GM12875 (cell line): ENCODE measurements around the gene GIGYF2.
"Not testable (repeated sequence)": the region's sequence is repeated elsewhere in the genome, so short reads cannot be mapped to it uniquely, and the experiment has no call there.

Experiments used
- H3K4me3 ChIP-seq: one replicate; pipeline ENCODE4 v1.5.1; 2011; ENCODE audit warnings: low read depth, low read length, control low read depth
- CTCF ChIP-seq: IDR thresholded peaks from 2 replicates; pipeline ENCODE4 v1.5.1; 2011; ENCODE audit warnings: low read depth, mild to moderate bottlenecking, control low read depth, inconsistent platforms, low read length, moderate library complexity, borderline replicate concordance; ENCODE audit not compliant: insufficient read depth

GIGYF2 gene

GRCh38 chr2:232674491-232674890 lies 22.6 kb upstream of the GIGYF2 start:
- no peak for TF ChIP-seq CTCF
- H3K4me3 ChIP-seq = no peak overlapping the region

GRCh38 chr2:232675381-232675780 lies 21.8 kb upstream of the GIGYF2 start:
- no peak overlapping the region for H3K4me3 ChIP-seq
- TF ChIP-seq CTCF = no peak

- H3K4me3 ChIP-seq = no peak overlapping the region
- no peak for TF ChIP-seq CTCF
These were observed 17.1 kb upstream of the GIGYF2 start for GRCh38 chr2:232680006-232680405.

- no peak for TF ChIP-seq CTCF
- H3K4me3 ChIP-seq = no peak overlapping the region
These were observed 15.6 kb upstream of the GIGYF2 start for GRCh38 chr2:232681527-232681926.

- TF ChIP-seq CTCF = no peak
- no peak overlapping the region for H3K4me3 ChIP-seq
These were observed 13.8 kb upstream of the GIGYF2 start for GRCh38 chr2:232683368-232683767.

GRCh38 chr2:232685391-232685790 lies 11.7 kb upstream of the GIGYF2 start:
- not testable (repeated sequence) for H3K4me3 ChIP-seq

GRCh38 chr2:232687382-232688160 lies 9.6 kb upstream of the GIGYF2 start:
- no peak overlapping the region for H3K4me3 ChIP-seq
- no peak for TF ChIP-seq CTCF
